ENCODE measurements around the gene PVALEF. TPM values are rescaled to one million over a fixed set of nuclear protein-coding genes. Genes with fewer than 3 reads are reported as not detected.
A peak's percentile ranks its signal among the peaks of the same experiment; 100 is the strongest.

Gene PVALEF
- total and polyA plus RNA-seq, 2 of the 13 experiments (the other 11 are each of a cell fraction or from before 2014, with no cell fraction given), result 0.18 TPM

GRCh38 chr17:81221842-81222619 lies 56.7 kb downstream of the PVALEF start (continued):
- TF ChIP-seq ZNF362 (CRISPR knock-in tag; IDR thresholded peaks at IDR 0.05; ENCODE audit: borderline replicate concordance) (no peak), DPF2 (CRISPR knock-in tag; IDR thresholded peaks at IDR 0.05; ENCODE audit: borderline replicate concordance, low read depth) (no peak), ZNF460 (CRISPR knock-in tag; IDR thresholded peaks at IDR 0.05; ENCODE audit: borderline replicate concordance) (no peak), ZNF569 (CRISPR knock-in tag; IDR thresholded peaks at IDR 0.05; ENCODE audit: borderline replicate concordance) (no peak), ZNF34 (CRISPR knock-in tag; IDR thresholded peaks at IDR 0.05; ENCODE audit: borderline replicate concordance) (0 out of 2 replicates have a peak, but pooled peaks have one; percentile 16), ZFP36L2 (CRISPR knock-in tag; IDR thresholded peaks at IDR 0.05) (no peak), ZNF407 (CRISPR knock-in tag; IDR thresholded peaks at IDR 0.05; ENCODE audit: not compliant biosample characterization) (no peak), SNAPC2 (CRISPR knock-in tag; IDR thresholded peaks at IDR 0.05) (no peak), CBX2 (IDR thresholded peaks at IDR 0.05; ENCODE audit: low read depth, low read length) (no peak), CBX2 (CRISPR knock-in tag; IDR thresholded peaks at IDR 0.05; ENCODE audit: low read depth) (no peak), TRAFD1 (CRISPR knock-in tag; IDR thresholded peaks at IDR 0.05; ENCODE audit: borderline replicate concordance) (no peak), ZC3H13 (CRISPR knock-in tag; IDR thresholded peaks at IDR 0.05) (no peak), ZNF7 (CRISPR knock-in tag; IDR thresholded peaks at IDR 0.05) (no peak), GTF3A (CRISPR knock-in tag; conservative IDR thresholded peaks at IDR 0.05) (no peak), CREM (IDR thresholded peaks at IDR 0.05) (no peak), CREM (CRISPR knock-in tag; IDR thresholded peaks at IDR 0.05) (no peak), HOXD1 (CRISPR knock-in tag; IDR thresholded peaks at IDR 0.05) (no peak)
